ENCODE results near the gene BPIFB6.

GRCh38 chr20:33032555-33032954, 1.1 kb downstream of the BPIFB6 start:
- TF ChIP-seq CTCF (optimal IDR thresholded peaks at IDR 0.05 in 1 of 3, IDR thresholded peaks at IDR 0.05 in 1 of 3, conservative IDR thresholded peaks at IDR 0.05 in 1 of 3; ENCODE audit: extremely low read depth in 1 of 3, insufficient read depth in 2 of 3, low read length in 3 of 3) (no peak), EZH2 (IDR thresholded peaks at IDR 0.05; ENCODE audit: low read length) (no peak)

Measured in keratinocyte (primary cell).